ENCODE data around the gene RPS6KA2. TPM values are rescaled to one million over a fixed set of nuclear protein-coding genes. Genes with fewer than 3 reads are reported as not detected.
"Not testable (repeated sequence)": the region's sequence is repeated elsewhere in the genome, so short reads cannot be mapped to it uniquely, and the experiment has no call there.

The RPS6KA2 gene
- total RNA-seq, 2 experiments from 2014 or later = 1.6 to 1.9 TPM

GRCh38 chr6:166362427-166362826, 264.6 kb downstream of the RPS6KA2 start:
- Mint-ChIP-seq H3K36me3 (ENCODE audit: low read depth) (peaks cover 13% of the 10 kb centered on the region), H3K27me3 (ENCODE audit: low read depth) (peaks cover 21% of the 10 kb centered on the region)
- H3K4me1 Mint-ChIP-seq (ENCODE audit: low read depth); DNase-seq; POLR2A ChIA-PET; H3K4me3 Mint-ChIP-seq; H3K9me3 Mint-ChIP-seq (ENCODE audit: insufficient read depth); ATAC-seq; H3K27ac Mint-ChIP-seq: not testable (repeated sequence)
- CTCF ChIA-PET = interaction anchor here (1.8 kb wide), 1 partner anchor 19 kb away, joined by 5 read pairs; no protein-coding TSS in a partner anchor

GRCh38 chr6:166361077-166361429, 266.0 kb downstream of the RPS6KA2 start:
- H3K27ac Mint-ChIP-seq = no peak overlapping the region
- H3K4me1 Mint-ChIP-seq (ENCODE audit: low read depth) = no peaks in the 10 kb centered on the region
- H3K4me3 Mint-ChIP-seq = no peak overlapping the region
- DNase-seq = no peak
- peaks cover 28% of the 10 kb centered on the region for H3K27me3 Mint-ChIP-seq (ENCODE audit: low read depth)
- ATAC-seq = no peak
- peaks cover 13% of the 10 kb centered on the region for H3K36me3 Mint-ChIP-seq (ENCODE audit: low read depth)
- ChIA-PET CTCF (interaction anchor here (1.0 to 1.8 kb wide), 2 partner anchors 20 to 21 kb away, joined by 5 read pairs; no protein-coding TSS in a partner anchor), POLR2A (no interaction called here)
- H3K9me3 Mint-ChIP-seq (ENCODE audit: insufficient read depth) = no peaks in the 10 kb centered on the region

- Mint-ChIP-seq H3K4me3 (no peak overlapping the region), H3K9me3 (ENCODE audit: insufficient read depth) (no peaks in the 10 kb centered on the region), H3K27me3 (ENCODE audit: low read depth) (peaks cover 33% of the 10 kb centered on the region), H3K27ac (no peak overlapping the region), H3K4me1 (ENCODE audit: low read depth) (no peaks in the 10 kb centered on the region), H3K36me3 (ENCODE audit: low read depth) (peaks cover 9% of the 10 kb centered on the region)
- ChIA-PET CTCF (interaction anchor here (1.0 to 1.1 kb wide), 2 partner anchors 21 to 47 kb away, joined by 3 to 5 read pairs; no protein-coding TSS in a partner anchor), POLR2A (no interaction called here)
- DNase-seq (no peak), ATAC-seq (no peak)
Observed at GRCh38 chr6:166360243-166361076, 266.6 kb downstream of the RPS6KA2 start.

Small RNA genes lying within 50 kb of the gene (microRNA-seq; reads per million reads assigned to microRNA genes)
- gene MIR1913 = not detected

Other genes with a start within 250 kb of the RPS6KA2 start
- 10 to 100 TPM; 32.8 to 36.7 TPM for gene MPC1, start 244.3 kb downstream of the RPS6KA2 start, total RNA-seq
- under 1 TPM; 0.16 to 0.29 TPM for gene RAMACL, start 40.6 kb downstream of the RPS6KA2 start, total RNA-seq

All from activated CD8-positive, alpha-beta T cell treated with anti-CD3 and anti-CD28 coated beads, Interleukin-2, amount 10 ng/mL, durations not matched to agents 7 days and 5 days (primary cell).